KBM-7 (cell line): ENCODE measurements around the gene PIK3R6.
A peak's percentile ranks its signal among the peaks of the same experiment; 100 is the strongest.

Source experiments
- DNase-seq: peaks from one replicate; pipeline ENCODE4 v3.0.0-alpha.2; 2015
- in situ Hi-C: fragments of 300-500 bp; cut with MboI; formaldehyde crosslinking; loops from 2 replicates; pipeline ENCODE4 v1.14.3; 2020; ENCODE audit warnings: low sequenced_read_pairs, low pct_unique_long_range_greater_than_20kb, mixed read lengths

PIK3R6 gene

DNA sequence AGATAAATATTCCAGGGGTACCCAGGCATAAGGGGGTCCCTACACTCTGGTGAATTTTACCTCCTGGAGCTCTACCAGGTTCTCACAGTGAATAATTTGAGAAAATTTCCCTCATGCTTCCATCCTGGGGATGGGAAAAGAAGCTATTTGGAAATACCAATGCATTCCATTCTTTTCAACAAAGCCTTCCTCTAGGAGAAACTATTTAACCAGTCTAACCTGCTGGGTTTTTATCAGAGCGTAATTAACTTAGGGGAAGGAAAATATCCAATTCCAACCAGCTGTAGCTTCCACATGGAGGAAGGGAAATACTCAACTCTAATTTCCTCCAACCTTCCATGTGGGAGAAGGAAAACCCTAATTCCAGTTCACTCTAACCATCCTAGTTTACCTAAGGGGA lies 85.3 kb downstream of the PIK3R6 start:
- in situ Hi-C loops = no loop called here
- no peak for DNase-seq

DNA sequence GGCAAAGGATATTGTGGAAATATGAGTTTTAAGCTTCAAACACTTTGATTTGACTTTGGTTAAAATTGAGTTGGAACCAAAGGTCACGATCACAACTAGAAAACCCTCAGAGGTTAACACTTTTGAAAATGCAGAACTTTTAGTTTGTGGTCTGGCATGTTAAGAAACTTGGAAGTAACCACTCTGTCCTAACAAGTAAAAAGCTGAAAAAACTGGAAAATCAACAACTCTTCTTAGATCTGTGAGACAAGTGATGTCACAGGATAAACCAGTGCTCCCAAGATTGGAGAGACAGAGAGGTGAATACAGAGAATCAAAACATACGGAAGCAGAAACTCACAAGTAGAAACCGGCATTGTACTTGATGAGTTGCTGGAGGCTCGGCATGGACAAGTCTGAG lies 85.7 kb downstream of the PIK3R6 start:
- in situ Hi-C loops = no loop called here
- DNase-seq = no peak

DNA sequence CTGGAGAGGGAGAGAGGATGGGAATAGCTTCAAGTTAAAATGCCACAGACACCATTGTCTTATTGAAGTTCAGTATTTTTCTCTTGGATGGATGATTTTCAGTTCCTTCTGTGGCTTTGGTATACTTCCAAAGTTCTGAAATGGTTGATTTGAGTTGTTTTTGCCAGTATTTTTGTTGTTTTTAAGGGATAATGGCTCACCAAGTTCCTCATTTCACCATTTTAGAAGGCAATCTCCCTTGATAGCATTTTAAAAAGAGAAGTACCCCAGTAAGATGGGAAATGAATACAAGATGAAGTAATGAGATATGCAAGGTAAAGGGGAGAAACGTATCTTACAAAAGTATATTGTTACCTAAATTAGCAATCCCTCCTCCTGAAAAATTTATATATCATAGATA lies 90.6 kb downstream of the PIK3R6 start:
- in situ Hi-C loops = no loop called here
- peak; percentile 76 for DNase-seq

DNA sequence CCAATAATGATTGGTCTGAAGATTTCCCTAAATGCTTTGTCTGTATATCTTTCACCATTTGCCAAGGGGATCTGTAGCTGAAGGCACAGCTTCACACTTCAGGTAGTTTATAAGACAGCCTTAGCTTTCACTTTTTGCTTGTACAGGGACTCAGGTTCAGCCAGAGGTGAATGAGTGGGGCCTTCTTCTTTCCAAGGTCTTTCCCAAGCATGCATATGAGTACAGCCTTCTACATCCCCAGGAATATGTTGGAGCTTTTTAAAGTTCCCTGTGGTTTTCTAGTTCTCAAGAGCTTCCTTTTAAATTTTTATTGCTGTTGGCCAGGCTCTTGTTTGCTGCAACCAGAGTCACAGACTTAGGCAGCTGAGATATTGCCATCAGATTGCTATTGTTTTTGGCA lies 91.2 kb downstream of the PIK3R6 start:
- DNase-seq = peak; percentile 29
- in situ Hi-C loops = no loop called here

DNA sequence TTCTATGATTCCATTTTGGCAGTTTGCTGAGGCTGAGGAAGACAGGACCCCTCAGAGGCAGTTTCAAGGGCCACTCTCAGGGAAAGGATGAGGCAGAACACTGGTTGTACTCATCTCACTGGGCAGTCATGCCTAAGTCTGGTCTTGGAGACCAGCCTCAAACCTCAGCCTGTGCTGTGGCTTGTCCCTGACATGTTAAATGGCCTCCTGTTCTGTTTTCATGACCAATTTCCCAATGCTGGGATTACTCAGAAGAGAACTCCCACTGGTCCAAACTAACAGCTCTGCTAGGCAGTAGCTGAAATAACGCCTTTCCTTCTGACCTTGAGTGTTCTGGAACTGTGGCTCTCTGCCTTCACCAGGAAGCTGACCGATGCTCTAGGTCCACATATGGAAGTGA lies 100.7 kb downstream of the PIK3R6 start:
- in situ Hi-C loops = loop anchor here (25.0 kb wide), 1 partner anchor 679 kb away; the partner anchor contains the start of gene ALOX12B

DNA sequence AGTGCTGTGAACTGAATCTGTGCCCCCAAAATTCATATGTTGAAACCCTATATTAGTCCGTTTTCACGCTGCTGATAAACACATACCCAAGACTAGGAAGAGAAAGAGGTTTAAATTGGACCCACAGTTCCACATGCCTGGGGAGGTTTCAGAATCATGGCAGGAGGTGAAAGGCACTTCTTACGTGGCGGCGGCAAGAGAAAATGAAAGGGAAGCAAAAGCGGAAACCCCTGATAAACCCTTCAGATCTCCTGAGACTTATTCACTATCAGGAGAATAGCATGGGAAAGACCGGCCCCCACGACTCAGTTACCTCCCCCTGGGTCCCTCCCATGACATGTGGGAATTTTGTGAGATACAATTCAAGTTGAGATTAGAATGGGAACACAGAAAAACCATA lies 105.5 kb downstream of the PIK3R6 start:
- in situ Hi-C loops = loop anchor here (25.0 kb wide), 1 partner anchor 675 kb away; the partner anchor contains the start of gene ALOX12B
- no peak for DNase-seq

More for the DNA sequence above, 100.7 kb downstream of the PIK3R6 start:
- DNase-seq = no peak

DNA sequence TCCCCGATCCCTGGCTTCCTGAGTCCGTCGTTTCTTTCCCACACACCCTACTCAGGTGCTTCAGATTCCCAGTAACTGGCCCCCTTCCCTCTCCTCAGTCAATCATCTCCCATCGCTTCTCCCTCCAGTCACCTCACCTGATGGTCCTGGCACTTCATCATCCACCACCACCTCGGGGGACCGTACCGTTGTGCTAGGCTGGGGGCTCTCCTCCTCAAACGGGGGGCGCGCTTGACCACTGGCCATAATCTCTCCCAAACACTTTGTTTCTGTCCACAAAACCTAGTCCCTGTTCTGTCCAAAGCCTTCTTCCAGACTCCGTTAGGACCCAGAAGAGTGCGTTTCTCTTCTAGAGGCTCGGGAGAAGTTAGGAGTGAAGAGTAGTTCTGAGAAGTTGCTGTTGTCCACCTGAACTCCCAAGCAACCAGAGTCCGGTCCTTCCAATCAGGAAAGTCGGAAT lies 109.3 kb downstream of the PIK3R6 start, which contains the start of gene SPDYE4:
TSS of gene SPDYE4 (minus strand) at position 410 of the 460 bp plus-strand sequence. CDS start at position 246, 164 bp downstream.
- no peak for DNase-seq
- in situ Hi-C loops = loop anchor here (25.0 kb wide), 1 partner anchor 671 kb away; the partner anchor contains the start of gene ALOX12B

DNA sequence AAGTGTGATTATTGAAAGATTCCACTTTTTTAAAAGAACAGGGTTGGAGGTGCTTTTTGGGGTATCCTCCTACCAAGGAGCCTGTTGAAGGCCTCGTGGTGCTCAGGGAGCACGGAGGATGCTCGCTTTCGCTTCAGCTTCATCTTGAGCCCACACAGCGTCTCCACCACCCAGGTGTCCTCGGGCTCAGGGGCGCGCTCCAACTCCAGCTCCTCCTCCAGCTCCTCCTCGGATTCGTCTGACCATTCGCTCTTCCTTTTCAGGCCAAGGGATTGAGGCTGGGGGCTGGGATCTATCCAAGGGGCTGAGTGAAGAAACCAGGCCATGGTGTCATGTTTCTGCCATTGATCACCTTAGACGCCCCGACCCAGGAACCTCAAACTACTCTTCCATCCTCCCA lies 110.3 kb downstream of the PIK3R6 start:
- no peak for DNase-seq
- in situ Hi-C loops = loop anchor here (25.0 kb wide), 1 partner anchor 670 kb away; the partner anchor contains the start of gene ALOX12B

DNA sequence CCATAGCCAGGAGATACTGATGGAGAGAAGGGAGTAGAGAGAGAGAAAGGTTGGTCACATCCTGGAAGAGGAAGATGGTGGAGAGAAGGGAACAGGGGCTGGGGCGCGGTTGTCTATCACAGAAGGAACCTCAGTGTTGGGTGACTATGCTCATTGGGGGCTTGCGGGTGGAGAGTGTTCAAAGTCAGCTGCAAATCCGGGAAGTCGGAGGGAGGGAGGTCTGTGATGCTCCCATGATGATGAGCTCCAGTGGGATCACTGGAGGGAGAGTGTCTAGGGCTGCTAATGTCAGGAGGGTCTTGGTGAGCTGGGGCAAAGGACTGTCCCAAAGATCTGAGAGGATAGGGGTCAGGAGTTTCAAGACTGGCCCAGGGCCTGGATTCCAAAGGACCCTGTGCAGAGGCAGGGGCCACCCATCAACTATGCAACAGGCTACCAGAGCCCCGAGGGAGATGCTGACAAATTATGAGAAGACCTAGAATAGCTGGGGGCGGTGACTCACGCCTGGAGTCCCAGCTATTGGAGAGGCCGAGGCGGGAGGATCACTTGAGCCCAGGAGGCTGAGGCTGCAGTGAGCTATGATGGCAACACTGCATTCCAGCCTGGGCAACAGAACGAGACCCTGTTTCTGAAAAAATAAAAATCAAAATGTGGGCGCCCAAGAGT lies 111.8 kb downstream of the PIK3R6 start:
- no peak for DNase-seq
- in situ Hi-C loops = loop anchor here (25.0 kb wide), 1 partner anchor 668 kb away; the partner anchor contains the start of gene ALOX12B

DNA sequence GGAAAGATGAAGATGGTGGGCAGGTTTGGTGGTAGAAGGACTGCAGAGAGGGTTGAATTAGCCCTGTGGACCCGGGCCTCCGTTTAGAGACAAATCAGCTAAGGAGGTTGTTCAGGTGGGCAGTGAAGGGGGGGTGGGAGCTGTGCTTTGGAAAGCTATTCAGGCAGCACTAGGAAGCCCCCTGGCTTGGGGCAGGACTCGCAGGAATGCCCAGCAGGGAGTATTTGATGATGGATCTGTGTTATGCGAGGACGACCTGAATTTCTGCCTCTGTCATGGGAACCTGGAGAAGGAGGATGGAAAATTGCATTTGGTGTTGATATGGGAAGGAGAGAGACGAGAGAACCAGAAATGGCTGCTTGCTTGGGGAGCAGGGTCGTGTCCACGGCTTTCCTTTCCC lies 112.6 kb downstream of the PIK3R6 start:
- in situ Hi-C loops = loop anchor here (25.0 kb wide), 1 partner anchor 668 kb away; the partner anchor contains the start of gene ALOX12B
- DNase-seq = no peak

DNA sequence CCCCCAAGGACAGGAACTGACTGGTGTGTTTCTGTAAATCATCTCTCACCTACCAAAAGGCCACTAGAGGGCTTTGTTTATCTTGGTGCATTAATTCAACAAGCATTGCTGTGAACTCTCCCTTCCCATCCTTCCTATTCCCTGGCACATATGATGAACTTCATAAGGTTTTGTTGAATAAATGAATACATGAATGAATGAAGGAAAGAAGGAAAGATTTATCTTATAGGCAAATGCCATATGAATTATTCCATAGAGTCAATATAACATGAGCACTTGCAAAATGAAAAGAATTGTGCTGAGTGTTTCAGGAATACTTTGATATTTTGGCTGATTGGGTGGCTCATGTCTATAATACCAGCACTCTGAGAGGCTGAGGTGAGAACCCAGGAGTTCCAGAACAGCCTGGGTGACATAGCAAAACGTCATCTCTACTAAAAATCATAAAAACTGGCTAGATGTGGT lies 113.5 kb downstream of the PIK3R6 start:
- in situ Hi-C loops = loop anchor here (25.0 kb wide), 1 partner anchor 667 kb away; the partner anchor contains the start of gene ALOX12B
- peak; percentile 51 for DNase-seq

DNA sequence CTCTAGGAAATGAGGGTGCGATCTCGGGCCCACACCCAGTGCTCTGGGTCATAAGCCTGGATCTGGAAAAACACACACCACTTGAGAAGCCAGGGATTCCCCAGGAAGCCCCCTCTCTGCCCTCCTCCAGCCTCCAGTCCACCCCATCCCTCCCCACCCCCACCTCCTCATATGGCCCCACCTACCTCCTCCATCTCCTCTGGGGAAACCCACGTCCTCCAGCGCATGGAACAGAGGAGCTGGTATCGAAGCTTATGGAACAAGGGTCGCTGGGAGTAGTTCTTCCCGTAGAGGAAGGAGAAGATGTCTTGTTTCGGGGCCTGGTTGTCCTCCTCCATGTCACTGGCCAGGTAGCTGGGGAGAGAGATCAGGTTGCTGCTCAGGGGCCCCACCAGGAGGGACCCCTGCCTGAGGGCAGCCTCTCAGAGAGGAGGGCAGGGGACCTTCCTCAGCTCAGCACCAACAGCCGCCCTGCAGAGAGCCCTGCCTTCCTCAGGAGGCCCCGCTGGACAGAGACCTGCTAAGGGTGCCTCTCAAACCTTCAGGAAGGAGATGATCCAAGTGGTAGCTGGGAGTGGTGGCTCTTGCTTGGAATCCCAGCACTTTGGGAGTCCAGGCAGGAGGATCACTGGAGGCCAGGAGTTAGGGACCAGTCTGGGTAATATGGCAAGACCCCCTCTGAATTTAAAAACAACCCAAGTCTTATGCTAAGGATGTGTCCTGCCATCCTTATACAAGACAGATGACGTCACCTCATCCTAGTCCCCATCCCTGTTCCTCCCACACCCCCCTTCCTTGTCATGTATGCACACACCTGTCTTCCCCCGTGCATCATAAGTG lies 114.1 kb downstream of the PIK3R6 start:
- DNase-seq = no peak
- in situ Hi-C loops = loop anchor here (25.0 kb wide), 1 partner anchor 666 kb away; the partner anchor contains the start of gene ALOX12B
